ENCODE results near the gene TMEM174.

Gene TMEM174, protein sequence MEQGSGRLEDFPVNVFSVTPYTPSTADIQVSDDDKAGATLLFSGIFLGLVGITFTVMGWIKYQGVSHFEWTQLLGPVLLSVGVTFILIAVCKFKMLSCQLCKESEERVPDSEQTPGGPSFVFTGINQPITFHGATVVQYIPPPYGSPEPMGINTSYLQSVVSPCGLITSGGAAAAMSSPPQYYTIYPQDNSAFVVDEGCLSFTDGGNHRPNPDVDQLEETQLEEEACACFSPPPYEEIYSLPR

DNA sequence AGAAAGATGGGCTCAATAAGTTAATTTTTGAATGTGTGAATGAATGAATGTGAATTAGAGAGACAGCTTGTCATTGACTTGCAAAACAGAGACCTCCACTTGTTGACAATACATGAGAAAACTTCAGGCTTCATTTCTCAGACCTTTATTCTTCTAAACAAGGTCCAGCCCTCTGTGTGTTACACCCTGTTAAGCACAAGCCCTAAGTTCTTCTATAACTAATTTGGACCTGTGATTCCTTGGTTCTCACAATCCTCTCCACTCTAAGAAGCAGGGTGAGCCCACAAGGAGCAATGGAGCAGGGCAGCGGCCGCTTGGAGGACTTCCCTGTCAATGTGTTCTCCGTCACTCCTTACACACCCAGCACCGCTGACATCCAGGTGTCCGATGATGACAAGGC, at the start of gene TMEM174:
TMEM174 (plus strand) TSS at position 243 of the 400 bp plus-strand sequence; CDS start at position 294, 51 bp downstream.
- no peak for DNase-seq

DNA sequence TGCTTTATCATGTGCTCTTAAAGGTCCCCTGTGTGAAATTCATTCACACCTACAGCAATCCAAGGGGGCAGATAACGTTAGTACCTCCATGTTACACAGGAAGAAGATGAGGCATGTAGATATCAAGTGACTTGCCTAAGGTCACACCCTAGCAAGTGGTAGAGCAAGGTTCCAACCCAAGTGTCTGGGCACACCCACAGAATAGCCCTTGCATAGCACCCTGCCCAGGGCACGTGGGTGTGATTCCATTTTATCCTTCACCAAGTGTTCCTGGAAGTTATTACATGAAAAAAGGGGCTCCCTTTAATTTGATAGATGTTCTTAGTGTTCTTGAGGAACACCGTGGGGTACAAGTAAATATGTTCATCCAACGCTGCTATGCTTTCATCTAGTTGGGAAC, 47.7 kb upstream of the TMEM174 start:
- DNase-seq: no peak

DNA sequence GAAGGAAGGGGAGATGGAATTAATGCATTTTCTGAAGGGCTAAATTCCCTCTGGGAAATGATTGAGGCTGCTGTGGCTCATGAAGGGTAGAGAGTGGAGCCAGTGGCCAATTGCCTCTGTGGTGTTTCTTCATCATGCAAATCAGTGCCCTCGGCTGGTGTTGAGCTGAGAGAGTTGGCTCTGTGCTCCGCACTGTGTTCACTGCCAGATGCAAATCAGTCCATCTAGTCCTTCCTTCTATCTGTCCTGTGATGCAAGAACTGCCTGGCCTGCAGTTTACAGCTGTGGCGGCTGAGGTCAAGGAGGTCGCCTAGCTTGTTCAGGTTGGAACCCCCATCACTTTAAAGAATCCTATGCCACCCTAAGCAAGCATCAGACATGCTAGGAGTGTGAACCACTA, 46.6 kb upstream of the TMEM174 start:
- no peak for DNase-seq

DNA sequence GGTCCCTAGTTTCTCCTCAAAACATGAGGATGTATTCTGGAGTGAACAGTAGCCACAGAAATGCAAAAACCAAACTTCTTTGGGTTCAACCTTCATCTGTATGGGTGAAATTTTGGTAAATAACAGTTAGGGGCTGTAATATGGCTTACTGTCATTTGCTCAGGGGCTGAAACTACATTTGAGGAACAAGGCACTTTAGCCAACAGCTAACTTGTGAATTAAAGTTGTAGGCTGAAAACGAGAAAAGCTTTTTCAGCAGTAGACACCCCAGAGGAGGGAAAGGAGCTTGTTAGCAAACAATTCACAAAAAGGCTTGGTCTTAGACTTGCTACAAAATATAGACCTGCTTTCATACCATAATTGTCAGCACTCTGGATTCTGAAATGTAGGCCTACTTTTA, 46.0 kb upstream of the TMEM174 start:
- DNase-seq: no peak

DNA sequence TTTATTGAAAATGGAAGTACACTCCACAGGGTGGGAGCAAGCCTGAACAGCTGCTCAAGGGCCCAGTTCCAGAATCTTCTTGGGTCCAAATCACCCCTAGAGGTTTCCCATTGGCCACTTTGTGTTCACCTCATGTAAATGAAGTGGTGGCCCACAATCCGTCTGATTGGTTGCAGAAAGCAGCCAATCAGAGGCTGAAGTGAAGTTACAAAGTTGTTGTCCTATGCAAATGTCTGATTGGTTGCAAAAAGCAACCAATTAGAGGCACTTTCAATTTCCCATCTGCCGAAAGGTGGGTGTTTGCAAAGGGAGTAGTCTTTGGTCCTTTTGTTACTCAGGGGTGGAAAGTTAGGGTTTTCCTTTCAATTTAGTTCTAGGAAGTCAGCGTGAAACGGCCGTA, 43.9 kb upstream of the TMEM174 start:
- no peak for DNase-seq

DNA sequence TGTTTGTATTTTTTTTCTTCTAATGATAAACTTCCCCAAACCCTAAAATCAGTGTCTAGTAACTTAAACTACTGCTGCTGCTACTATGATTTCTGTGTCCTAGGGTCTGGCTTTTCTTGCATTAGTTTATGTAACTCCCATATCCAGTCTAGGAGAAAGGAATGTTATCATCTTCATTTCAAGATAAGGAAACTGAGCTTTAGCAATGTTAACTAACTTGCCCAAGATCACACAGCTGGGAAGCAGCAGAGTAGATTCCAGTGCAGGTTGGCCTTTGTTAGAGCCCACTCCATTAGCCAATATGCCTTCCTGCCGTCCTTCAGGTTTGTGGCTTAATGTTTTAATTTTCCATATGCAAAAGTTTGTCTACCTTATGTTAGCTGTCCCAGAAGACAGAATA, 42.2 kb upstream of the TMEM174 start:
- DNase-seq: no peak

DNA sequence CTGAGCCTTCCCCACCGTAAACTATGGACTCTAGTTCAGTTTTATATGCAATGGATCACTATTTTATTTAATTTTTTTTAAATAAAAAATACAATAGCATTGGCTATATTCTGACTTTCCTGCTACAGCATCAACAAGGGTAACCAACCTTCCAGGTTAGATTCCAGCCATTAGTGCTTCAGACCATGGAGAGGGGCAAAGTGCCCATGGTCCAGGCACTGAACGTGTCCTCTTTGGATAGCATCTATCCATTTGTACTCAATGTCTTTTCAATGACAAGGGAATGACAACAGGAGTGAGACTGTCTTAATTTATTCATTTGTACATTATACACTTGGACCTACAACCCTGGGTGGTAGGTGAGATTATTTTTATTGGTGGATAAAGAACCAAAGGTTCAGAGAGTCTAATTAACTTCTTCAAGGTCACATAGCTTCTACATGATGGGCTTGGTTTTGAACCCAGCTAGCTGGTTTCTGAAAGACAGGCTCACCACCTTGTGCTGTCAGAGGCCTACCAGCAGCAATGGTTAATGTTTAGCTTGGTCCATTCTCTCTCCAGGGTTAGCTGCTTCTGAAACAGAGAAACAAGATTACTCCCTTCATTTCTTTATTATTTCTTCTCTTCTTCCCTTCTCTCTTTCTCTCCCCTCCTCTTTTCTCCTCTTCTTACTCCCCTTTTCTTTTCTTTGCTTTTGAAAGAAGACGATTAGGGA, 41.1 kb upstream of the TMEM174 start:
- no peak for DNase-seq

DNA sequence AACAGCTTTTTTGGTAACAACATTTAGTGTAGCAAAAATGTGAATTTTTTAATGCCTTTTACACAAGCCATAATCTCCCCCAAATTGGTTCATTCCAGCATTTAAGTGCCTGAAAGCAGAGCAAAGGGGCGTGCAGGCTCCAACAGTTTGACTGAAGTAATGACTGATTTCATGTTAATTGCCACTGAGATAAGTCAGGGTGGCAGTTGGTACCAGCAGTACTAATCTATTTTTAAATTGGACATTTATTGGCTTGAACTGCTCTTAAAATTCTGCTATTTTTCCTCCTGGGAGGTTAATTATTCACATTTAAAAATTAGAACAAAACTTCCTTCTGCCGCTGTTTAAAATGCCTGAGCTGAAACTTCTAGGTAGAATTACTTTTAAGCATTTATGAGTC, 40.2 kb upstream of the TMEM174 start:
- no peak for DNase-seq

DNA sequence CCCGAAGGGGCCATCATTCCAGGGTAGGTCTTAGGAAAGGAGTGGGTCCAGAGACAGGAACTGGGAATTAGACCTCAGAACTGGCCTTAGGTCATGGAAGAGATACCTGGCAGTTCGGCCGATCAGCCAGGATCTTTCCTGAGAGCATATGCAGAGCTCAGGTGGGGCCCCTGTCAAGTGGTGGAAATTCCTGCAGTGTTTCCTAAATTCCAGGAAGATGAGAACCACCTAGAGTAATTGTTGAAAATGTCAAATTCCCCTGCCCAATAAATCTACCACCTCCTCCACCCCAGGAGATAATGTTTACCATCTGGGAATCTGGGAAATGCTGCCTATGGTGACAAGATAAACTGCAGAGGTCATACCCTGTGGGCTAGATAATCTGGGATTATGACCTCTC, 38.0 kb upstream of the TMEM174 start:
- DNase-seq: no peak

DNA sequence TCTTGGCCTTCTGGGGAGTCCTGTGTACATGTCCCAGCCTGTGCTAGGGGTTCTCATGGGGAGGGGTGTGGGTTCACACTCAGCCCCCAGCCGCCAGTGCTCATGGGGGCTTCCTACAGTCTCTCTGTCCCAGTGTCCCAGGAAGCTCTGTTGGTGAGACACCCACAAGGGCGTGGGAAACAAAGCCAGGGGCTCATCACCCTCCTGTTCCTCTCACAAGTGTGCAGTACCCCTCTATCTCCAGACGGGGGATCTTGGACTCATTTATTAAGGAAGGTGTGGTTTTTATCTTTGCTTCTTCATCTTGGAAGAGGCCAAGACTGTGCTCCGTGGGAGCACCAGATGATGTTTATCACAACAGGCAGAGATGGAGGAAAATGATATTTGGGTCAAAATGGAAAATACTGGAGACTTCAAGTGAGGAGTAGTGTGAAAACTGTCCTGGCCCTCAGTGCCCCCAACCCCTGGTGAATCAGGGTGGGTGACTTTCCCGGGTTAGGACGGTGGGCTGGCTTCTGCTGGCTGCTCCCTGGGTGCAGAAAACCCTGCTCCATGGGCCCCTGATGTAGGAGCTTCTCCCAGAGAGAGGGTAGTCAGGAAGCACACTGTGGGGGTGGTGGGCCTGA, 37.5 kb upstream of the TMEM174 start:
- peak; percentile 27 for DNase-seq

DNA sequence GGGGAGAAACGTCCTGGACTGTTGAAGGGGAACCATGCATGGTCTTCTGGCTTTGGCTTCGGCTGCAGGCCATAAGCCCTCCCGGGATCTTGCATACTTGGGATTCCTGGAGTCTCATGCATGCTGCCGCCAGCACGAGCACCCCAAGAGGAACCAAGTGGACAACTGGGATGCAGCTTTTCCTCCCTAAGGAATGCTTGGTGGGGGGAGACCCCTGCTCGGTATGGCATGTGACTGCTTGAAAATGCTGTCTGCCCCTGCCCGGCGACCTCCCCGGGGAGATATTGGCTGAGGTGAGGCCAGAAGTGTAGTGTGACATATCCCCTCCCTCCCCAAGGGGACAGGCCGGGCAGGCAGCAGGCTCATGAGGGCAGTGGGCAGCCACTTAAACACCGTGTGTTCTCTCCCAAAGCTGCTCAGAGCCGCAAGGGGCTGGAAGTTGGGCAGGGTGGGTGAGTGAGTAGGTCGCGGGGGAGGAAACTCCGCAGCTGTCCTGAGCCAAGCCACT, 36.9 kb upstream of the TMEM174 start:
- no peak for DNase-seq

DNA sequence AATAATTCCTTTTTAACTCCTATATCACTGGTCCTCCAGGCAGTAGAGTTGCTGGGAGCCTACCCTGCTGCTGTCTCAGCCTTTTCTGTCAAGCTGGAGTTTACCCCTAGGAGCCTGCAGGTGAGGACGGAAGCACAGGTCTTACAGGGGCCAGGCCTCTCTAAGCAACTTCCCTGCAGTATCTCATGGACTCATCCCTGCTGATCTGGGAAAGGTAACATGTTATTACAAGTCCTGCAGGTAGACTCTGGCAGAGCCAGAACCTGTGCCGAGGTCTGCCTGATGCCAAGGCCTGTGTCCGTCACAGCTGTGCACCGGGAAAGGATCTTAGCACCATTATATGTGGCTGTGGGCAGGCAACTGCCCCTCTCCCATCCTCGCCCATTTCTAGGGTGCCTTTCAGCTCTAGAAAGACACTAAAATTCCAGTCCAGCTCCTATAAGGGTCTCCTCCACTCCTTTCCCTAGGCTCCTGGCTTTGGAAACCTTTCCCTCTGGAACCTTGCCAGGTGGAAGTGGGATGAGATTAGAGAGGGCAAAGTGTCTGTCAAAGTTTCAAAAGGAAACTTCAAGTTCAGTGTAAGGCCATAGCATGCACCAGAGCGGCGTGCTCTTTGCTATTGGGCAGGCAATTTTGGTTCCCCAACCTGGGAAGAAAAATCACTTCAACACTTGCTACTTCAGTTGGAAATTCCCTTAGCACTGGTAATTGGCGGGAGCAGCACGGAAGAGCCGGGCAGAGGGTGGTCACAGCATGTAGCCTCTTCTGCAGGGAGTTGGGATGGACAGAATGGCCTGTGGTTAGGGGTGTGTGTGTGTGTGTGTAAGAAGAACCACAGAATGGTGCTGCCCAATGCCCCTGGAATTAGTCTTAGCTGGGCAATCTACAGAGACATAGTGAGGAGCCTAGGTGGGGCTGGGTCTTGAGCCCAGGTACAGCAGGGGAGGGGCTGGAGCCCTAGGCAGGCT, 35.1 kb upstream of the TMEM174 start:
- no peak for DNase-seq

DNA sequence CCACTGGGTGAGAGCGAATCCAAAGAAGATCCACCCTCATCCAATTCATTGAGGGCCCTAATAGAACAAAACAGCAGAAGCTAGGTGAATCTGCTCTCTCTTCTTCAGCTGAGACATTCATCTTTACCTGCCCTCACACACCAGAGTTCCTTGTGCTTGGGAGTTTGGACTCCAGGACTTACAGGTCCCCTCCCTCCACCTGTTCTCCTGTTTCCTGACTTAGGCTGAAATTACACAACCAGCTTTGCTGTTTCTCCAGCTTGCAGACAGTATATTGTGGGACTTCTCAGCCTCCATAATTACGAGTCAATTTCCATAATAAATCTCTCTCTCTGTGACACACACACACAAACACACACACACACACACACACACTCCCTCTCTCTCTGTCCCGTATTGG, 33.5 kb upstream of the TMEM174 start:
- no peak for DNase-seq

DNA sequence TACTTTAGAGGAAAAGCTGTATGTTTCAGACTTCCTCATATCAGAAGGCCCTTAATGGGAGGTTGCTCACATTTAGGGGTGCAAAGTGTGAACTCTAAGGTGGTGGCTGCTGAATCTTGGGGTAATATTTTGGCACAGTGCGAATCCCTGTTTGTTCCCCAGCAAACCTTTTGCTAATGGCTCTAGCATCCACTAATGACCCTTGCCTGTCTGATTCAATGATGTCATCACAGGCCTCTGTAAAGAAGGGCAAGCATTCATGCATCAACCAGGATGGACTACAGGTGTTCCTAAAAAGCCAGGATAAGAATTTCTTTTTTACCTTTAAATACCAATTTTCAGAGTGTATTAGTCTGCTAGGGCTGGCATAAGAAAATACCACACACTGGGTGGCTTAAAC, 32.2 kb upstream of the TMEM174 start:
- no peak for DNase-seq

DNA sequence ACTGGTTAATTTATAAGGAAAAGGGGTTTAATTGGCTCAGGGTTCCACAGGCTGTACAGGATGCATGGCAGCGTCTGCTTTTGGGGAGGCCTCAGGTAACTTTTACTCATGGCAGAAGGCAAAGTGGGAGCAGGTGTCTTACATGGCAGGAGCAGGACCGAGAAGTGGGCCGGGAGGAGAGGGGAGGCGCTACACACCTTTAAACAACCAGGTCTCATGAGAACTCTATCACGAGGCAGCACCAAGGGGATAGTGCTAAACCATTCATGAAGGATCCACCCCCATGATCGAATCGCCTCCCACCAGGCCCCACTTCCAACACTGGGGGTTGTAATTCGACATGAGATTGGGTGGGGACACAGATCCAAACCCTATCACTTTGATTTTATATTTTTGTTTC, 31.0 kb upstream of the TMEM174 start:
- no peak for DNase-seq

DNA sequence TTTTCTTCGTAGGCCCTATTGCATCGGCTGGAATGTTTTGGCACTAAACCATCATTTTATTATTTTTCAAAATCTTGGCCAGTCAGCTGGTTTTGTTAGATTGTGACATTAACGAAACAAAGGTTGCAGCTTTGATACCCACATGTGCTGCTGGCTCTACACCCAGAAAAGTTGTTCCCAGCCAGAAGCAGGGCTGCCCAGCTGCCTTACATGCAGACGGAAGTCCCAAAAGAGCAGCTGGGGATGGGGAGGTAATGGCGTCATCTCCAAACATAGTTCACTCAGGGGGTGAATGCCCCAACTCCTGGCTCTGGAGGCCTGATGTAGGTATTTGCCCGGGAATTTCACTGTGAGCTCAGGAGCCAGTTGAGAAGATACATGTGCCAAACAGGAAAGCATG, 29.3 kb upstream of the TMEM174 start:
- DNase-seq: no peak

DNA sequence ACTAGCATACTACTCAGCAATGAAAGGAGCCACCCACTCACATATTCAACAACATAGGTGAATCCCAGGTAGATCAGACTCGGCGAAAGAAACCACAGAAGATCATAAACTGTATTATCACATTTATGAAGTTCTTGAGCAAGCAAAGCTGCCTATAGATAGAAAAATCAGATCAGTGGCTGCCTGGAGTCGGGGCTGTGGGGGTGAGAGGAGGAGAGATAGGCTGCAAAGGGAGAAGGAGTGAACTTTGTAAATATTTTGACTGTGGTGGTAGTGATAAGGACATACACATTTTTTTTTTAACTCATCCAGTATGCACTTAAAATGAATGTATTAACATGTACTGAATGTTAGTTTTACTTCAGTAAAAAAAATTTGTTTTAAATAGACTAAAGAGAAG, 23.5 kb upstream of the TMEM174 start:
- DNase-seq: no peak

DNA sequence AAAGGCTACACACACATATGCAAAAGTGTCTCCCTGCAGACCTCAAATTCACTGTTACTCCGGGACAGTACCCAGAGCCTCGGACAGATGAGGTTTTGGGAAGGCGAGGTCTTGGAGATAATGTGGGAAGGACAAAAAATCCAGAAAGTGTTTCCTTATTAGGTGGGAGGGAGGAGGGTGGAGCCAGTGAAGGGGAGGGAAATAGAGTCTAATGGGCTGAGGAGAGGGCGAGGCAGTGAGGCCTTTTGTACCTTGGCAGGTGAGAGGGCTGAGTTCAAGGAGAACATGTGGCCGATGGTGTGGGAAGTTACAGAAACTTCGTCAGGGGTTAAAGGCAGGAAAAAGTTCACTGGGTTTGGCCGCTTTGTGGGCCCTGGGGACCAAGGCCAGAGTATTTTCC, 22.1 kb upstream of the TMEM174 start:
- no peak for DNase-seq

DNA sequence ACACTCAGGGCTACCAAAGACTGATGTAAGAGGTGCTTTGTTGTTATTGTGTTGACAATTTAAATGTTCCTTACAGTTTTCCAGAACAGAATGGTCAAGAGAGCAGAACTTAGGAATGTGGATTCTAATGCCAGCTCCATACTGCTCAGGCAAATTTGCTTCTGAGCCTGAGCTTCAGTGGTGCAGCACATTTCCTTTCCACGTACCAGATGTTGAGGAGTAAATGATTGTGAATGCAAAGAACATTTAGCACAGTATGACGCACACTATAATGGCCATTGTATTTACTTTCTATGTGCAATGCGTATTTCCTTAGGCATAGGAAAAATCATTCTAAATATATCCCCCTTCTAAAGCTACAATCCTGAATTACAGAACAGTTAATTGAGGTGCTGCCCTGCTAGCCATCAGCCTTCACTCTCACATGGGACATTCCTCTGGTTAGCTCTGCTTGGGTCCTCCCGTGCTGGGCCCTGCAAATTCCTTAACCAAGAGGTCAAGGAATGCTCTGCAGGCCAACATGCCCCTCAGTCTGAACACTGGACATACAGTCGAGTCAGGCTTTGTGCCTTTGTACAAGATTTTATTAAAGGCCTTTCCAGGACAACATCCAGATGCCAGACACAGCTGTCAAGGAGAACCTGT, 21.1 kb upstream of the TMEM174 start:
- no peak for DNase-seq

DNA sequence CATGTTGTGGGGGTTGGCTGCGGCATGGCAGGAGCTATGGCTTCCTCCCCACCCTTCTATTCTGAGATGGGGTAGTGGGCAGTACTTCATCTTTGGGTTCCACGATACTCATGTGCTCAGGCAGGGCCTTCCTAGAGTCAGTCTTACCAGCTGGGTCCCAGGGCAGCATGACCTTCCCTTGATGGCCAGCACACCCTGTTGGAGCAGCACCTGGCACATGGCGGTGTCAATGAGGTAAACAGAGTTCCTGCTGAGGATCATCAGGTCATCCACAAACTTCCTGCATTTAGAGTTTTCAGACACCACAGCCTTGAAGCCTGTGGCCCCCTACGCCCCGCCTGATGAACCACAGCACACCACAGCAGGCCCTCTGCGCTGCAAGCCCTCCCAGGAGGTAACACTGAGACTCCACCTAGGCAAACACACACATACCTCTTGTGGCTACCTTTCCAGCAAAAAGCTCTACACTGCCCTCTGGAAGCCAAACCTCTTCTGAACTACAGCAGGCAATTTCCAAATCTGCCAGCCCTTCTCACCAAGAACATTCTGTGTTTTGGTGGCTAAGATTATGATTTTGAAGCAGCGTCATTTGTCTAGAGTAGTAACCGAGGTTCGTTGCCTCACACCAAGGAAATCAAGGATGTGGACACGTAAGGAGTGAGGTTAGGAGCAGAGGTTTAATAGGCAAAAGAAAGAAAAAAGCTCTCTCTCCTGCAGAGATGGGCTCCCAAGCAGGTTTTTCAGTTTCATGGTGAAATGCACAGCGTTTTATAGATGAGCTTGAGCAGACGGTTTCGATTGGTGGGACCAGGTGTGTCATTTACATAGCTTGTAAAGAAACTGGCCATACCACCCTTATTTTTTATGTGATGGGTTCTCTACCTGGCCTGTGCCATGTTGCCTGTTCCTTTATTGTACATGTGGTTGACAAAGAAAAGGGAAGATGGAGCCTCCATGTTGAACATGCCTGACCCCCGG, 20.3 kb upstream of the TMEM174 start:
- DNase-seq: no peak

DNA sequence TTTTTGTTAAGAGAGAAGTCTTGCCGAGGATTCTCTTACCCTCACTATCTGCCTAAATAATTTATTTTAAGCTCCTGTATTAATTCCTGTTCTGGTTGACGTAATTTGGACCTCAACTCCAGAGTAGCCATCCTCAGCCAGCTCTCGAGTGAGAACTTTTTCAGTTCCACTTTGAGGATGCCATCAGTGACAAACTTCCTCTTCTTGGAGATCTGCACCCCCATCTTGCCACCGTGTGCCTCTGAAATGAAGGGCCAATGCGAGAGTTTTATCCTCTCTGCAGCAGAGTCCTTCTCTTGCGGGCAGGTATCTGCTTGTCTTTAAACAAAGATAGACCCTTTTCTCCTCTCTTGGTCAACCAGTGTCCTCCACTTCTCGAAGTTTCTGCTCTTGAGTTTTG, 19.5 kb upstream of the TMEM174 start:
- no peak for DNase-seq

Data from NCI-H1092 treated with DMSO at 0.1 percent for 48 hours (cell line).